HUES64 (cell line): ENCODE data around the gene MPV17L2.

Experiments used
- H3K27ac ChIP-seq: 2 replicates; pipeline ENCODE4 v1.7.0; 2013; ENCODE audit warnings: low read depth, low read length, inconsistent platforms
- H3K27me3 ChIP-seq: 2 replicates; pipeline ENCODE4 v1.6.1; 2013; ENCODE audit warnings: mild to moderate bottlenecking, low read length; ENCODE audit not compliant: insufficient read depth
- H3K36me3 ChIP-seq: 2 replicates; pipeline ENCODE4 v1.6.1; 2013; ENCODE audit warnings: mild to moderate bottlenecking, low read length; ENCODE audit not compliant: insufficient read depth
- H3K4me1 ChIP-seq: 2 replicates; pipeline ENCODE4 v1.6.1; 2013; ENCODE audit warnings: mild to moderate bottlenecking, low read length, moderate library complexity; ENCODE audit not compliant: insufficient read depth
- H3K4me3 ChIP-seq: 2 replicates; pipeline ENCODE4 v1.5.1; 2013; ENCODE audit warnings: mild to moderate bottlenecking, low read length, moderate library complexity
- H3K9ac ChIP-seq: 2 replicates; pipeline ENCODE4 v1.6.1; 2013; ENCODE audit warnings: mild to moderate bottlenecking, low read depth, low read length
- H3K9me3 ChIP-seq: 2 replicates; pipeline ENCODE4 v1.6.1; 2013; ENCODE audit warnings: low read depth, low read length; ENCODE audit not compliant: insufficient read depth
- WGBS: fragments of 150-250, 120-280 bp; methylation state at CpG from one replicate; pipeline ENCODE4 v1.1.7; 2013; ENCODE audit warnings: missing lambda C conversion rate; 5-methylcytosine and 5-hydroxymethylcytosine counted together

The MPV17L2 gene

GRCh38 chr19:18194554-18195238, 1.7 kb downstream of the MPV17L2 start:
- peak overlapping the region; percentile 81 for H3K4me3 ChIP-seq
- H3K9ac ChIP-seq = no peak overlapping the region
- WGBS = 49% methylated on average over 27 of the region's 27 CpGs
- H3K9me3 ChIP-seq = no peaks in the 10 kb centered on the region
- H3K36me3 ChIP-seq = peaks cover 39% of the 10 kb centered on the region
- peaks cover 10% of the 10 kb centered on the region for H3K4me1 ChIP-seq
- no peaks in the 10 kb centered on the region for H3K27me3 ChIP-seq
- H3K27ac ChIP-seq = no peak overlapping the region

GRCh38 chr19:18196511-18196845, 3.5 kb downstream of the MPV17L2 start:
- Histone ChIP-seq H3K27ac (no peak overlapping the region), H3K36me3 (peaks cover 45% of the 10 kb centered on the region), H3K27me3 (no peaks in the 10 kb centered on the region), H3K4me1 (peaks cover 10% of the 10 kb centered on the region), H3K9me3 (no peaks in the 10 kb centered on the region), H3K4me3 (no peak overlapping the region), H3K9ac (no peak overlapping the region)
- 97% methylated on average over 6 of the region's 7 CpGs for WGBS

- Histone ChIP-seq H3K4me1 (peaks cover 7% of the 10 kb centered on the region), H3K4me3 (no peak overlapping the region), H3K27ac (no peak overlapping the region), H3K36me3 (peaks cover 54% of the 10 kb centered on the region), H3K27me3 (no peaks in the 10 kb centered on the region), H3K9ac (no peak overlapping the region), H3K9me3 (no peaks in the 10 kb centered on the region)
- 92% methylated on average over 18 of the region's 18 CpGs for WGBS
Measured at GRCh38 chr19:18197306-18197705, 4.3 kb downstream of the MPV17L2 start.

GRCh38 chr19:18197941-18198340, 4.9 kb downstream of the MPV17L2 start:
- Histone ChIP-seq H3K9ac (no peak overlapping the region), H3K4me1 (peaks cover 7% of the 10 kb centered on the region; the same call in 1 of the 2 replicates), H3K9me3 (no peaks in the 10 kb centered on the region), H3K4me3 (no peak overlapping the region), H3K36me3 (peaks cover 55% of the 10 kb centered on the region), H3K27ac (no peak overlapping the region), H3K27me3 (peaks cover 1% of the 10 kb centered on the region; the same call in 1 of the 2 replicates)
- WGBS = 80% methylated on average over 6 of the region's 6 CpGs

- peaks cover 7% of the 10 kb centered on the region; the same call in 1 of the 2 replicates for H3K4me1 ChIP-seq
Measured at GRCh38 chr19:18198374-18198773, 5.4 kb downstream of the MPV17L2 start.

GRCh38 chr19:18202397-18202777, 9.4 kb downstream of the MPV17L2 start:
- Histone ChIP-seq H3K4me1 (peaks cover 7% of the 10 kb centered on the region; the same call in 1 of the 2 replicates), H3K9ac (no peak overlapping the region), H3K36me3 (peaks cover 37% of the 10 kb centered on the region; the same call in 1 of the 2 replicates), H3K27ac (no peak overlapping the region), H3K9me3 (no peaks in the 10 kb centered on the region), H3K27me3 (peaks cover 7% of the 10 kb centered on the region; the same call in 1 of the 2 replicates), H3K4me3 (no peak overlapping the region; the same call in 1 of the 2 replicates)
- WGBS = 93% methylated on average over 24 of the region's 24 CpGs

More at GRCh38 chr19:18198374-18198773, 5.4 kb downstream of the MPV17L2 start:
- whole genome bisulfite sequencing = 90% methylated on average over 6 of the region's 6 CpGs
- H3K27me3 ChIP-seq = peaks cover 6% of the 10 kb centered on the region; the same call in 1 of the 2 replicates
- H3K36me3 ChIP-seq = peaks cover 55% of the 10 kb centered on the region
- H3K27ac ChIP-seq = no peak overlapping the region
- H3K9me3 ChIP-seq = no peaks in the 10 kb centered on the region
- H3K4me3 ChIP-seq = no peak overlapping the region
- no peak overlapping the region for H3K9ac ChIP-seq

GRCh38 chr19:18202778-18203407, 9.9 kb downstream of the MPV17L2 start:
- no peaks in the 10 kb centered on the region for H3K9me3 ChIP-seq
- H3K27ac ChIP-seq = no peak overlapping the region
- peaks cover 8% of the 10 kb centered on the region; the same call in 1 of the 2 replicates for H3K4me1 ChIP-seq
- H3K9ac ChIP-seq = peak overlapping the region; percentile 35; the same call in 1 of the 2 replicates
- 42% methylated on average over 32 of the region's 32 CpGs for WGBS
- peaks cover 7% of the 10 kb centered on the region; the same call in 1 of the 2 replicates for H3K27me3 ChIP-seq
- H3K36me3 ChIP-seq = peaks cover 32% of the 10 kb centered on the region; the same call in 1 of the 2 replicates
- peak overlapping the region; percentile 72 for H3K4me3 ChIP-seq

GRCh38 chr19:18203408-18203862, 10.4 kb downstream of the MPV17L2 start:
- peaks cover 26% of the 10 kb centered on the region; the same call in 1 of the 2 replicates for H3K36me3 ChIP-seq
- H3K9ac ChIP-seq = peak overlapping the region; percentile 35; the same call in 1 of the 2 replicates
- H3K9me3 ChIP-seq = no peaks in the 10 kb centered on the region
- WGBS = 11% methylated on average over 34 of the region's 38 CpGs
- peaks cover 9% of the 10 kb centered on the region; the same call in 1 of the 2 replicates for H3K4me1 ChIP-seq
- peaks cover 7% of the 10 kb centered on the region; the same call in 1 of the 2 replicates for H3K27me3 ChIP-seq
- H3K4me3 ChIP-seq = peak overlapping the region; percentile 72
- H3K27ac ChIP-seq = no peak overlapping the region

GRCh38 chr19:18203863-18204393, 10.9 kb downstream of the MPV17L2 start, which contains the start of gene RAB3A:
Gene RAB3A, minus strand, starts transcription at chr19:18204042. Its CDS starts 1,302 bp downstream, at chr19:18202740.
- peak within 1 kb of the TSS; percentile 74 for H3K9ac ChIP-seq
- under 1% methylated on average over 50 of the region's 50 CpGs for WGBS
- peaks cover 22% of the 10 kb centered on the region; the same call in 1 of the 2 replicates for H3K36me3 ChIP-seq
- H3K27me3 ChIP-seq = peaks cover 7% of the 10 kb centered on the region; the same call in 1 of the 2 replicates
- peak within 1 kb of the TSS; percentile 97 for H3K27ac ChIP-seq
- peaks cover 9% of the 10 kb centered on the region; the same call in 1 of the 2 replicates for H3K4me1 ChIP-seq
- H3K4me3 ChIP-seq = peak within 1 kb of the TSS; percentile 72
- H3K9me3 ChIP-seq = no peaks in the 10 kb centered on the region

- H3K36me3 ChIP-seq = peaks cover 17% of the 10 kb centered on the region; the same call in 1 of the 2 replicates
- H3K9ac ChIP-seq = peak overlapping the region; percentile 74
- under 1% methylated on average over 18 of the region's 22 CpGs for WGBS
- H3K9me3 ChIP-seq = no peaks in the 10 kb centered on the region
- H3K4me3 ChIP-seq = peak overlapping the region; percentile 72
- peak overlapping the region; percentile 97 for H3K27ac ChIP-seq
- peaks cover 7% of the 10 kb centered on the region; the same call in 1 of the 2 replicates for H3K27me3 ChIP-seq
- H3K4me1 ChIP-seq = peaks cover 9% of the 10 kb centered on the region; the same call in 1 of the 2 replicates
Measured at GRCh38 chr19:18204394-18205199, 11.6 kb downstream of the MPV17L2 start.
